HL-60 (cell line): Measurements from ENCODE around the gene PEX26.

Experiments used
- POLR2AphosphoS5 ChIP-seq: IDR thresholded peaks from 2 replicates; pipeline ENCODE4 v1.6.1; 2012; ENCODE audit warnings: low read depth
- TF ChIP-seq, protein P1 (sequence below): IDR thresholded peaks from one replicate; pipeline ENCODE4 v1.5.1; 2011; ENCODE audit warnings: low read length, control low read depth, inconsistent platforms; ENCODE audit not compliant: insufficient read depth
- TF ChIP-seq, protein P2 (sequence below): IDR thresholded peaks from 2 replicates; pipeline ENCODE4 v1.6.1; 2012; ENCODE audit warnings: low read depth; ENCODE audit not compliant: insufficient replicate concordance

DNA sequence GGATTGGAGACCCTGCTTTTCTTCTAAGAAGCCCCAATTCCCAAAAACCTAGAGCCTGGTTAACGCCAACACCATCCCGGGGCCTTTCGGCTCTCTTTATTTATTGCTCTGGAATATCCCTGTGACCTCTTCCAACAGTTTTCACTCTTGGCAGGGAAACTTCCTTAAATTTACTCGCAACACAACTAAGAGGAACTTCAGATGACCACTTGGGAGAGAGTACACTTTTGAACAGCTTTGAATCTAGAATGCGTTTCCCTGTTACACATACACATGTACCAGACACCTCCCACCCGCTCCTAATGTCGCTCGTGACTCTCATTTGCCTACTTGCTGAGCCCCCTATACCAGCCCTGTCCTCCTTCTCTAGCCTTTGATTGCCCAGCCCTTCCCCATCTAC, 52.2 kb downstream of the PEX26 start:
- no peak for TF ChIP-seq POLR2AphosphoS5
- TF ChIP-seq, protein P1, sequence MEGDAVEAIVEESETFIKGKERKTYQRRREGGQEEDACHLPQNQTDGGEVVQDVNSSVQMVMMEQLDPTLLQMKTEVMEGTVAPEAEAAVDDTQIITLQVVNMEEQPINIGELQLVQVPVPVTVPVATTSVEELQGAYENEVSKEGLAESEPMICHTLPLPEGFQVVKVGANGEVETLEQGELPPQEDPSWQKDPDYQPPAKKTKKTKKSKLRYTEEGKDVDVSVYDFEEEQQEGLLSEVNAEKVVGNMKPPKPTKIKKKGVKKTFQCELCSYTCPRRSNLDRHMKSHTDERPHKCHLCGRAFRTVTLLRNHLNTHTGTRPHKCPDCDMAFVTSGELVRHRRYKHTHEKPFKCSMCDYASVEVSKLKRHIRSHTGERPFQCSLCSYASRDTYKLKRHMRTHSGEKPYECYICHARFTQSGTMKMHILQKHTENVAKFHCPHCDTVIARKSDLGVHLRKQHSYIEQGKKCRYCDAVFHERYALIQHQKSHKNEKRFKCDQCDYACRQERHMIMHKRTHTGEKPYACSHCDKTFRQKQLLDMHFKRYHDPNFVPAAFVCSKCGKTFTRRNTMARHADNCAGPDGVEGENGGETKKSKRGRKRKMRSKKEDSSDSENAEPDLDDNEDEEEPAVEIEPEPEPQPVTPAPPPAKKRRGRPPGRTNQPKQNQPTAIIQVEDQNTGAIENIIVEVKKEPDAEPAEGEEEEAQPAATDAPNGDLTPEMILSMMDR: no peak
- TF ChIP-seq, protein P2, sequence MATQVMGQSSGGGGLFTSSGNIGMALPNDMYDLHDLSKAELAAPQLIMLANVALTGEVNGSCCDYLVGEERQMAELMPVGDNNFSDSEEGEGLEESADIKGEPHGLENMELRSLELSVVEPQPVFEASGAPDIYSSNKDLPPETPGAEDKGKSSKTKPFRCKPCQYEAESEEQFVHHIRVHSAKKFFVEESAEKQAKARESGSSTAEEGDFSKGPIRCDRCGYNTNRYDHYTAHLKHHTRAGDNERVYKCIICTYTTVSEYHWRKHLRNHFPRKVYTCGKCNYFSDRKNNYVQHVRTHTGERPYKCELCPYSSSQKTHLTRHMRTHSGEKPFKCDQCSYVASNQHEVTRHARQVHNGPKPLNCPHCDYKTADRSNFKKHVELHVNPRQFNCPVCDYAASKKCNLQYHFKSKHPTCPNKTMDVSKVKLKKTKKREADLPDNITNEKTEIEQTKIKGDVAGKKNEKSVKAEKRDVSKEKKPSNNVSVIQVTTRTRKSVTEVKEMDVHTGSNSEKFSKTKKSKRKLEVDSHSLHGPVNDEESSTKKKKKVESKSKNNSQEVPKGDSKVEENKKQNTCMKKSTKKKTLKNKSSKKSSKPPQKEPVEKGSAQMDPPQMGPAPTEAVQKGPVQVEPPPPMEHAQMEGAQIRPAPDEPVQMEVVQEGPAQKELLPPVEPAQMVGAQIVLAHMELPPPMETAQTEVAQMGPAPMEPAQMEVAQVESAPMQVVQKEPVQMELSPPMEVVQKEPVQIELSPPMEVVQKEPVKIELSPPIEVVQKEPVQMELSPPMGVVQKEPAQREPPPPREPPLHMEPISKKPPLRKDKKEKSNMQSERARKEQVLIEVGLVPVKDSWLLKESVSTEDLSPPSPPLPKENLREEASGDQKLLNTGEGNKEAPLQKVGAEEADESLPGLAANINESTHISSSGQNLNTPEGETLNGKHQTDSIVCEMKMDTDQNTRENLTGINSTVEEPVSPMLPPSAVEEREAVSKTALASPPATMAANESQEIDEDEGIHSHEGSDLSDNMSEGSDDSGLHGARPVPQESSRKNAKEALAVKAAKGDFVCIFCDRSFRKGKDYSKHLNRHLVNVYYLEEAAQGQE: no peak
